GM20431 (cell line): ENCODE measurements around the gene USP16.
"Not testable (repeated sequence)": the region's sequence is repeated elsewhere in the genome, so short reads cannot be mapped to it uniquely, and the experiment has no call there.

ENCODE experiments used
- in situ Hi-C: fragments of 300-500 bp; cut with MseI, MboI; formaldehyde crosslinking; loops from one replicate; pipeline ENCODE4 v1.15.0; 2020; ENCODE audit warnings: low sequenced_read_pairs; ENCODE audit not compliant: unreplicated experiment

The USP16 gene

GRCh38 chr21:29024474-29025327 is at the start of gene USP16:
USP16 (plus strand) TSS chr21:29024668; CDS start chr21:29027914, 3,246 bp downstream.
- in situ Hi-C loops, result no loop called here

GRCh38 chr21:28975397-28975796 is 49.1 kb upstream of the USP16 start:
- in situ Hi-C loops, result no loop called here

GRCh38 chr21:28979092-28979491 is 45.4 kb upstream of the USP16 start:
- in situ Hi-C loops, result no loop called here

- in situ Hi-C loops, result no loop called here
These were observed 41.8 kb upstream of the USP16 start for GRCh38 chr21:28982637-28983036.

- in situ Hi-C loops, result no loop called here
These were observed 37.8 kb upstream of the USP16 start for GRCh38 chr21:28986677-28987076.

GRCh38 chr21:28988146-28988545 is 36.3 kb upstream of the USP16 start:
- in situ Hi-C loops, result not testable (repeated sequence)

- in situ Hi-C loops, result no loop called here
These were observed 32.5 kb upstream of the USP16 start for GRCh38 chr21:28991861-28992525.

GRCh38 chr21:28992526-28993292 is 31.8 kb upstream of the USP16 start, which contains the start of gene LTN1:
LTN1 (minus strand) TSS chr21:28992877; CDS start chr21:28992805, 72 bp downstream.
- in situ Hi-C loops, result no loop called here

GRCh38 chr21:28993293-28993629 is 31.2 kb upstream of the USP16 start:
- in situ Hi-C loops, result no loop called here

- in situ Hi-C loops, result no loop called here
These were observed 21.9 kb upstream of the USP16 start for GRCh38 chr21:29002442-29003144.

- in situ Hi-C loops, result no loop called here
These were observed 18.8 kb upstream of the USP16 start for GRCh38 chr21:29005696-29006095.

- in situ Hi-C loops, result no loop called here
These were observed 17.3 kb upstream of the USP16 start for GRCh38 chr21:29007135-29007534.

- in situ Hi-C loops, result no loop called here
These were observed 16.7 kb upstream of the USP16 start for GRCh38 chr21:29007810-29008209.

GRCh38 chr21:29008367-29008766 is 16.1 kb upstream of the USP16 start:
- in situ Hi-C loops, result no loop called here

GRCh38 chr21:29011236-29011635 is 13.2 kb upstream of the USP16 start:
- in situ Hi-C loops, result not testable (repeated sequence)

- in situ Hi-C loops, result no loop called here
These were observed 6.7 kb upstream of the USP16 start for GRCh38 chr21:29017639-29018237.

GRCh38 chr21:29018540-29018939 is 5.9 kb upstream of the USP16 start:
- in situ Hi-C loops, result no loop called here

- in situ Hi-C loops, result no loop called here
These were observed 2.3 kb upstream of the USP16 start for GRCh38 chr21:29022166-29022565.

GRCh38 chr21:29025328-29025713 is 853 bp downstream of the USP16 start:
- in situ Hi-C loops, result no loop called here

- in situ Hi-C loops, result no loop called here
These were observed 5.1 kb downstream of the USP16 start for GRCh38 chr21:29029524-29029923.
